HCT116 (cell line): ENCODE data around the gene ADAD2. TPM values are rescaled to one million over a fixed set of nuclear protein-coding genes. Genes with fewer than 3 reads are reported as not detected.

Experiments
- total RNA-seq: library from RNA; stranded (reverse); gene quantifications from one replicate; pipeline ENCODE4 v1.2.1, GENCODE V29; 2021; ENCODE audit not compliant: unreplicated experiment

ADAD2 gene
- total RNA-seq, 1 experiment from 2014 or later = not detected

Other genes starting within 250 kb of the ADAD2 start
- gene OSGIN1, start 237.9 kb upstream of the ADAD2 start, total RNA-seq = 19.8 TPM
- 0.61 TPM for gene NECAB2, start 222.9 kb upstream of the ADAD2 start, total RNA-seq
- gene SLC38A8, start 148.4 kb upstream of the ADAD2 start, total RNA-seq = not detected
- gene MBTPS1, start 74.2 kb upstream of the ADAD2 start, total RNA-seq = 111 TPM
- gene HSDL1, start 46.0 kb upstream of the ADAD2 start, total RNA-seq = 35.8 TPM
- 0.30 TPM for gene DNAAF1, start 45.8 kb upstream of the ADAD2 start, total RNA-seq
- 76.3 TPM for gene TAF1C, start 4.1 kb upstream of the ADAD2 start, total RNA-seq
- gene KCNG4, start 48.9 kb downstream of the ADAD2 start, total RNA-seq = not detected
- gene WFDC1, start 103.7 kb downstream of the ADAD2 start, total RNA-seq = 0.42 TPM
- gene ATP2C2, start 177.4 kb downstream of the ADAD2 start, total RNA-seq = 20.3 TPM